HL-60/S4 treated with retinoic acid at 250 ng/mL for 4 days and 3 days (cell line): ENCODE data around the gene ZNF841.
"Not testable (repeated sequence)": the region's sequence is repeated elsewhere in the genome, so short reads cannot be mapped to it uniquely, and the experiment has no call there.

Source experiments
- in situ Hi-C: fragments of 300-500 bp; cut with MboI; formaldehyde crosslinking; loops from 2 replicates; pipeline ENCODE4 v1.7.0; 2022; ENCODE audit warnings: low sequenced_read_pairs

ZNF841 gene

GRCh38 chr19:52069653-52070052 is 25.9 kb downstream of the ZNF841 start:
- in situ Hi-C loops = no loop called here

- in situ Hi-C loops = no loop called here
Observed at GRCh38 chr19:52066258-52066863, 29.2 kb downstream of the ZNF841 start.

DNA sequence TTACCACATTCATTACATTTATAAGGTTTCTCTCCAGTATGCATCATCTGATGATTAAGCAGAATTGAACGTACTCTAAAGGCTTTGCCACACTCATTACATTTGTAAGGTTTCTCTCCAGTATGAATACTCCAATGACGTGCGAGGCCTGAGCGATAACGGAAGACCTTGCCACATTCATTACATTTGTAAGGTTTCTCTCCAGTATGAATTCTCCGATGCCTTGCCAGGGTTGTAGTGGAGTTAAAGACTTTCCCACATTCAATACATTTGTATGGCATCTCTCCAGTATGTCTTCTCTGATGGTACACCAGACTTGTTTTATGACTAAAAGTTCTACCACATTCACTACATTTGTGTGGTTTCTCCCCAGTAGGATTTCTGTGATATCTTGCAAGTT is 30.2 kb downstream of the ZNF841 start:
- in situ Hi-C loops = no loop called here

- in situ Hi-C loops = not testable (repeated sequence)
Observed at GRCh38 chr19:52056480-52056879, 39.1 kb downstream of the ZNF841 start.

- in situ Hi-C loops = not testable (repeated sequence)
Observed at GRCh38 chr19:52051736-52052135, 43.8 kb downstream of the ZNF841 start.

GRCh38 chr19:52048555-52049501 is 46.7 kb downstream of the ZNF841 start, which contains the start of gene ZNF432:
Gene ZNF432, minus strand, starts transcription at chr19:52048838. Its CDS starts 1,970 bp downstream, at chr19:52046868.
- in situ Hi-C loops = no loop called here

DNA sequence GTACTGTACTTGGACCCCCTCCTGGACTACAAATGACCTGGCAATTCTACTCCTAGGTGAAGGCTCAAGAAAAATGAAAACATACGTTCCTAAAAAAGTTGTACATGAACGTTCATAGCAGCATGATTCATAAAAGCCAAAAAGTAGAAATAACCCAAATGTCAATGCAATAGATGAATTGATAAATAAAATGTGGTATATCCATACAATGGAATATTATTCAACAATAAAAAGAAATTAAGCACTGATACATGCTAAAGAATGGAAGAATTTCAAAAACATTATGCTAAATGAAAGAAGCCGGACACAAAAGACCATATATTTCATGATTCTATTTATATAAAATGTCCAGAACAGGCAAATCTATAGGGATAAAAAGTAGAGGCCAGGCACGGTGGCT is 56.4 kb downstream of the ZNF841 start:
- in situ Hi-C loops = no loop called here

DNA sequence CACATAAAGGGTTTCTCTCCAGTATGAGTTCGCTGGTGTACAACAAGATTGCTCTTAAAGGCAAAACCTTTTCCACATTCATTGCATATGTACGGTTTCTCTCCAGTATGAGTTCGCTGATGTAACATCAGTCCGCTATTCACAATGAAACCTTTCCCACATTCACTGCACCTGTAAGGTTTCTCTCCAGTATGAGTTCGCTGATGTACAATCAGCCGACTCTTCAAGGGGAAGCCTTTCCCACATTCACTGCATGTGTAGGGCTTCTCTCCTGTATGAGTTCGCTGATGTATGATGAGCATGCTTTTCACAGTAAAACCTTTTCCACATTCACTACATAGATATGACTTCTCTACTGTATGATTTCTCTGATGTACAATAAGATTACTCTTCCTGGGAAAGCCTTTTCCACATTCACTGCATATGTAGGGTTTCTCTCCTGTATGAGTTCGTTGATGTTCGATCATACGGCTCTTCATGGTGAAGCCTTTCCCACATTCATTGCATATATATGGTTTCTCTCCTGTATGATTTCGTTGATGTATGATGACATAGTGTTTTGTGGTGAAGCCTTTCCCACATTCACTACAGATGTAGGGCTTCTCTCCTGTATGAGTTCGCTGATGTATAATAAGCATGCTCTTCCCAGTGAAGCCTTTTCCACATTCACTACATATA is 61.4 kb downstream of the ZNF841 start:
- in situ Hi-C loops = no loop called here

- in situ Hi-C loops = no loop called here
Observed at GRCh38 chr19:52028780-52029123, 66.8 kb downstream of the ZNF841 start.

- in situ Hi-C loops = no loop called here
Observed at GRCh38 chr19:52028027-52028779, 67.4 kb downstream of the ZNF841 start, which contains the start of gene ZNF614. Gene ZNF614, minus strand, starts transcription at chr19:52028379. Its CDS starts 2,634 bp downstream, at chr19:52025745.

DNA sequence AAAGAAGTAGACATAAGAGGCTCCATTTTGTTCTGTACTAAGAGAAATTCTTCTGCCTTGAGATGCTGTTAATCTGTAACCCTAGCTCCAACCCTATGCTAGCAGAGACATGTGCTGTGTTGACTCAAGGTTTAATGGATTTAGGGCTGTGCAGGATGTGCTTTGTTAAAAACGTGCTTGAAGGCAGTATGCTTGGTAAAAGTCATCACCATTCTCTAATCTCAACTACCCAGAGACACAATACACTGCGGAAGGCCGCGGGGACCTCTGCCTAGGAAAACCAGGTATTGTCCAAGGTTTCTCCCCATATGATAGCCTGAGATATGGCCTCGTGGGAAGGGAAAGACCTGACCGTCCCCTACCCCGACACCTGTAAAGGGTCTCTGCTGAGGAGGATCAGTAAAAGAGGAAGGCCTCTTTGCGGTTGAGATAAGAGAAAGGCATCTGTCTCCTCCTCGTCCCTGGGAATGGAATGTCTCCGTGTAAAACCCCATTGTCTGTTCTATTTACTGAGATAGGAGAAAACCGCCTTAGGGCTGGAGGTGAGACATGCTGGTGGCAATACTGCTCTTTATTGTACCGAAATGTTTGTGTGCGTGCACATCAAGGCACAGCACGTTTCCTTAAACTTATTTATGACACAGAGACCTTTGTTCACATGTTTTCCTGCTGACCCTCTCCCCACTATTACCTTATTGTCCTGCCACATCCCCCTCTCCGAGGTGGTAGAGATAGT is 69.1 kb downstream of the ZNF841 start:
- in situ Hi-C loops = not testable (repeated sequence)

DNA sequence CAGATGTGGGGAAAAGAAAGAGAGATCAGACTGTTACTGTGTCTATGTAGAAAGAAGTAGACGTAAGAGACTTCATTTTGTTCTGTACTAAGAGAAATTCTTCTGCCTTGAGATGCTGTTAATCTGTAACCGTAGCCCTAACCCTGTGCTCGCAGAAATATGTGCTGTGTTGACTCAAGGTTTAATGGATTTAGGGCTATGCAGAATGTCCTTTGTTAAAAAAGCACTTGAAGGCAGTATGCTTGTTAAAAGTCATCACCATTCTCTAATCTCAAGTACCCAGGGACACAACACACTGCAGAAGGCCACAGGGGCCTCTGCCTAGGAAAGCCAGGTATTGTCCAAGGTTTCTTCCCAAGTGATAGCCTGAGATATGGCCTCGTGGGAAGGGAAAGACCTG is 71.1 kb downstream of the ZNF841 start:
- in situ Hi-C loops = not testable (repeated sequence)

- in situ Hi-C loops = no loop called here
Observed at GRCh38 chr19:52022193-52022592, 73.4 kb downstream of the ZNF841 start.

- in situ Hi-C loops = no loop called here
Observed at GRCh38 chr19:52020506-52020905, 75.1 kb downstream of the ZNF841 start.
